ENCODE results near the gene LRRFIP1. TPM values are rescaled to one million over a fixed set of nuclear protein-coding genes. Genes with fewer than 3 reads are reported as not detected.

The LRRFIP1 gene
- total RNA-seq, 1 donor: 64.3 TPM

GRCh38 chr2:237791977-237792727 is 164.8 kb downstream of the LRRFIP1 start:
- peak; percentile 51 for TF ChIP-seq CTCF (IDR thresholded peaks at IDR 0.05; ENCODE audit: insufficient read depth, low read depth, low read length)

GRCh38 chr2:237797253-237797652 is 169.9 kb downstream of the LRRFIP1 start:
- no peak for TF ChIP-seq CTCF (IDR thresholded peaks at IDR 0.05; ENCODE audit: insufficient read depth, low read depth, low read length)
- H3K4me3 ChIP-seq (ENCODE audit: low read depth, low read length): no peak overlapping the region
- DNase-seq (ENCODE audit: low read depth): no peak

More at GRCh38 chr2:237791977-237792727, 164.8 kb downstream of the LRRFIP1 start:
- H3K4me3 ChIP-seq (ENCODE audit: low read depth, low read length): no peak overlapping the region
- peak; percentile 22 for DNase-seq (ENCODE audit: low read depth)

GRCh38 chr2:237798236-237799059 is 171.1 kb downstream of the LRRFIP1 start, which contains the start of gene RBM44:
Gene RBM44 (plus strand): TSS chr2:237798779. CDS start chr2:237813610, 14,831 bp downstream.
- no peak for DNase-seq (ENCODE audit: low read depth)
- H3K4me3 ChIP-seq (ENCODE audit: low read depth, low read length): no peak within 1 kb of the TSS
- no peak for TF ChIP-seq CTCF (IDR thresholded peaks at IDR 0.05; ENCODE audit: insufficient read depth, low read depth, low read length)

GRCh38 chr2:237799060-237799428 is 171.7 kb downstream of the LRRFIP1 start:
- no peak overlapping the region for H3K4me3 ChIP-seq (ENCODE audit: low read depth, low read length)
- TF ChIP-seq CTCF (IDR thresholded peaks at IDR 0.05; ENCODE audit: insufficient read depth, low read depth, low read length): no peak
- no peak for DNase-seq (ENCODE audit: low read depth)

- no peak overlapping the region for H3K4me3 ChIP-seq (ENCODE audit: low read depth, low read length)
- DNase-seq (ENCODE audit: low read depth): no peak
- no peak for TF ChIP-seq CTCF (IDR thresholded peaks at IDR 0.05; ENCODE audit: insufficient read depth, low read depth, low read length)
Measured at GRCh38 chr2:237801466-237801865, 174.1 kb downstream of the LRRFIP1 start.

- no peak for TF ChIP-seq CTCF (IDR thresholded peaks at IDR 0.05; ENCODE audit: insufficient read depth, low read depth, low read length)
- peak; percentile 38 for DNase-seq (ENCODE audit: low read depth)
- no peak overlapping the region for H3K4me3 ChIP-seq (ENCODE audit: low read depth, low read length)
Measured at GRCh38 chr2:237806334-237806733, 178.9 kb downstream of the LRRFIP1 start.
